ENCODE measurements around the gene PCNX2.

- TF ChIP-seq POLR2A (IDR thresholded peaks at IDR 0.05; ENCODE audit: low read length) = no peak
- no peak for TF ChIP-seq GATA1 (IDR thresholded peaks at IDR 0.05; ENCODE audit: low read depth, low read length)
Measured at GRCh38 chr1:233233508-233234040, 62.0 kb downstream of the PCNX2 start.
